ENCODE results near the gene MIA.
"Not testable (repeated sequence)": the region's sequence is repeated elsewhere in the genome, so short reads cannot be mapped to it uniquely, and the experiment has no call there.

GRCh38 chr19:40730065-40730464 lies 45.3 kb upstream of the MIA start:
- TF ChIP-seq, protein P1, sequence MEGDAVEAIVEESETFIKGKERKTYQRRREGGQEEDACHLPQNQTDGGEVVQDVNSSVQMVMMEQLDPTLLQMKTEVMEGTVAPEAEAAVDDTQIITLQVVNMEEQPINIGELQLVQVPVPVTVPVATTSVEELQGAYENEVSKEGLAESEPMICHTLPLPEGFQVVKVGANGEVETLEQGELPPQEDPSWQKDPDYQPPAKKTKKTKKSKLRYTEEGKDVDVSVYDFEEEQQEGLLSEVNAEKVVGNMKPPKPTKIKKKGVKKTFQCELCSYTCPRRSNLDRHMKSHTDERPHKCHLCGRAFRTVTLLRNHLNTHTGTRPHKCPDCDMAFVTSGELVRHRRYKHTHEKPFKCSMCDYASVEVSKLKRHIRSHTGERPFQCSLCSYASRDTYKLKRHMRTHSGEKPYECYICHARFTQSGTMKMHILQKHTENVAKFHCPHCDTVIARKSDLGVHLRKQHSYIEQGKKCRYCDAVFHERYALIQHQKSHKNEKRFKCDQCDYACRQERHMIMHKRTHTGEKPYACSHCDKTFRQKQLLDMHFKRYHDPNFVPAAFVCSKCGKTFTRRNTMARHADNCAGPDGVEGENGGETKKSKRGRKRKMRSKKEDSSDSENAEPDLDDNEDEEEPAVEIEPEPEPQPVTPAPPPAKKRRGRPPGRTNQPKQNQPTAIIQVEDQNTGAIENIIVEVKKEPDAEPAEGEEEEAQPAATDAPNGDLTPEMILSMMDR (IDR thresholded peaks at IDR 0.05): not testable (repeated sequence)
- not testable (repeated sequence) for TF ChIP-seq POLR2A (IDR thresholded peaks at IDR 0.05)

Measured in lower leg skin (tissue), 3 donors.